Heart left ventricle (tissue), 13 donors: ENCODE data around the gene METTL25.

Source experiments
- POLR2A ChIP-seq, 2 donors: fragments of 450-650 bp; IDR thresholded peaks; one replicate each; pipeline ENCODE4 v1.6.1; 2017; ENCODE audit warnings: antibody characterized with exemption in 2 of 2, mild to moderate bottlenecking in 2 of 2, moderate library complexity in 2 of 2
- TF ChIP-seq, protein P1 (sequence below), 12 donors: fragments of 200-600 bp; sonication (generic) in 4 of 12; IDR thresholded peaks; one replicate each; pipeline versions ENCODE4 v1.5.0 to v1.8.0; 2018 to 2022; ENCODE audit warnings: antibody characterized with exemption in 12 of 12, mild to moderate bottlenecking in 5 of 12
- donor health status: ischemic (EF 13 %, LVEDD 7.1; RV severe dilation, severe dysfunction).
- donor health status: DM: no; HTN: yes; CAD: no.
- donor health status: DM: no; HTN: no; CAD: no.
- donor health status: ischemic (EF 25% LVEDD 6.9; RV normal size, moderate dysfunction).
- donor health status: ischemic (EF 25% LVEDD 5.7; RV mildly dilated, moderate dysfunction).
- donor health status: ischemic (EF 35%, LVEDD 5.7; RV mildly dilated, moderate dysfunction).
- donor health status: nonischemic (EF 11% LVEDD 7.7; RV severe dilation, severe dysfunction).
- donor health status: DM: yes; HTN: yes; CAD: no.
- donor health status: PGD.
- donor health status: ischemic (EF 29% LVEDD 5.4; RV normal size, mild dysfunction).
- donor health status: nonischemic (EF 23%, LVEDD 6.1; RV moderate dilation, normal function).

DNA sequence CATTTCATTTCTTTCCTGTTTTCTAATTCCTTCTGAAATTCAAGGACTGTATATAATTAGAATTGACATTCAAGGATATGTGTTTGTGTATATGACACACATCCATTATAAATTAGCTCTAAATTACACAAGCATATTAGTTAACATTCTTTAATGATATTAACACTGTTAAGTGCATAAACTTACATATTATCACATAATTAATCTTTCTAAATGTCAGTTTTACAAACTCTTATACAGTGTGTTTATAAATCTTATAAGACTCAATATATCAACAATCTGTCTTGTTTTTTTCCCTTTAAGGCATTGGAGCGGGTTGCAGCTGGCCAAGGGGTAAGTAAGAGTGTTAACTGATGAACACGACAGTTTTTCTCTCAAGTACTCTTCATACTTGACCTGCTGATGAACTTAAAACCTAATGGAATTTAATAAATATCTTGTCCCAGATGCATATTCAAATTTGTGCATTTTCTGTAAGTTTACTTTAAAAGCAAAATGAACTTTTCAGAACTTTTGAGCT lies 76.1 kb downstream of the METTL25 start:
- TF ChIP-seq, protein P1, sequence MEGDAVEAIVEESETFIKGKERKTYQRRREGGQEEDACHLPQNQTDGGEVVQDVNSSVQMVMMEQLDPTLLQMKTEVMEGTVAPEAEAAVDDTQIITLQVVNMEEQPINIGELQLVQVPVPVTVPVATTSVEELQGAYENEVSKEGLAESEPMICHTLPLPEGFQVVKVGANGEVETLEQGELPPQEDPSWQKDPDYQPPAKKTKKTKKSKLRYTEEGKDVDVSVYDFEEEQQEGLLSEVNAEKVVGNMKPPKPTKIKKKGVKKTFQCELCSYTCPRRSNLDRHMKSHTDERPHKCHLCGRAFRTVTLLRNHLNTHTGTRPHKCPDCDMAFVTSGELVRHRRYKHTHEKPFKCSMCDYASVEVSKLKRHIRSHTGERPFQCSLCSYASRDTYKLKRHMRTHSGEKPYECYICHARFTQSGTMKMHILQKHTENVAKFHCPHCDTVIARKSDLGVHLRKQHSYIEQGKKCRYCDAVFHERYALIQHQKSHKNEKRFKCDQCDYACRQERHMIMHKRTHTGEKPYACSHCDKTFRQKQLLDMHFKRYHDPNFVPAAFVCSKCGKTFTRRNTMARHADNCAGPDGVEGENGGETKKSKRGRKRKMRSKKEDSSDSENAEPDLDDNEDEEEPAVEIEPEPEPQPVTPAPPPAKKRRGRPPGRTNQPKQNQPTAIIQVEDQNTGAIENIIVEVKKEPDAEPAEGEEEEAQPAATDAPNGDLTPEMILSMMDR (IDR thresholded peaks at IDR 0.05), result no peak
- no peak for TF ChIP-seq POLR2A (IDR thresholded peaks at IDR 0.05)
